Neural cell (in vitro differentiated cells): Measurements from ENCODE around the gene IL1RL2.

Source experiments
- CTCF ChIP-seq: fragments of 450-650 bp; IDR thresholded peaks from 2 replicates; pipeline ENCODE4 v1.5.1; 2014; ENCODE audit warnings: antibody characterized with exemption, mild to moderate bottlenecking, moderate library complexity; ENCODE audit not compliant: poor library complexity, severe bottlenecking
- EP300 ChIP-seq: fragments of 450-650 bp; conservative IDR thresholded peaks from 2 replicates; pipeline ENCODE4 v1.6.1; 2014; ENCODE audit warnings: antibody characterized with exemption, mild to moderate bottlenecking, moderate library complexity; ENCODE audit not compliant: poor library complexity, severe bottlenecking
- EZH2 ChIP-seq: fragments of 200-600, 300-800 bp; shearing (Covaris generic), sonication (generic); IDR thresholded peaks from 2 replicates; pipeline ENCODE4 v1.6.1; 2014; ENCODE audit warnings: antibody characterized with exemption, low read length, borderline replicate concordance, mild to moderate bottlenecking; ENCODE audit not compliant: insufficient read depth, poor library complexity, severe bottlenecking
- TAF1 ChIP-seq: IDR thresholded peaks from 2 replicates; pipeline ENCODE4 v1.6.1; 2012; ENCODE audit warnings: low read depth

GRCh38 chr2:102251042-102251848 lies 64.4 kb downstream of the IL1RL2 start:
- TF ChIP-seq EP300 (no peak), CTCF (no peak), TAF1 (no peak), EZH2 (no peak)
